ENCODE results near the gene CABLES2. TPM values are rescaled to one million over a fixed set of nuclear protein-coding genes. Genes with fewer than 3 reads are reported as not detected.
A peak's percentile ranks its signal among the peaks of the same experiment; 100 is the strongest.

The CABLES2 gene
- total RNA-seq, 2 experiments from 2014 or later, result 14.8 to 22.5 TPM

- ChIA-PET CTCF (ENCODE audit: unreplicated experiment) (no interaction called here), POLR2A (interaction anchor here (0.6 to 0.7 kb wide), 3 partner anchors 18 to 427 kb away, joined by 3 to 4 read pairs (median 3); no protein-coding TSS in a partner anchor)
- no TSS peak for BruUV-seq (replicated peaks)
- H3K36me3 ChIP-seq (ENCODE audit: insufficient read depth, low read length), result no peaks in the 10 kb centered on the region
- no peaks in the 10 kb centered on the region for H4K20me1 ChIP-seq (ENCODE audit: insufficient read depth, low read length)
- DNase-seq (ENCODE audit: low spot score), result peak; percentile 69
- H3K4me2 ChIP-seq (ENCODE audit: low read length), result peak within 1 kb of the TSS; percentile 86
- peak within 1 kb of the TSS; percentile 56 for H3K27ac ChIP-seq (ENCODE audit: low read depth, low read length, poor library complexity, severe bottlenecking)
- no peaks in the 10 kb centered on the region for H3K9me3 ChIP-seq (ENCODE audit: low read length)
- no peaks in the 10 kb centered on the region for H3K9me2 ChIP-seq (ENCODE audit: insufficient read depth, low read length)
- TF ChIP-seq CTCF (conservative IDR thresholded peaks at IDR 0.05; ENCODE audit: low read length), result no peak
- no peak for TF ChIP-seq EZH2phosphoT487 (IDR thresholded peaks at IDR 0.05; ENCODE audit: borderline replicate concordance, low read depth, low read length)
- H3K4me1 ChIP-seq (ENCODE audit: insufficient read depth, low read length, poor library complexity, severe bottlenecking), result peaks cover 52% of the 10 kb centered on the region
- H3K79me2 ChIP-seq (ENCODE audit: insufficient read depth, low read depth, low read length), result no peaks in the 10 kb centered on the region
- peak within 1 kb of the TSS; percentile 50 for H2AFZ ChIP-seq (ENCODE audit: low read length)
- peak within 1 kb of the TSS; percentile 92 for H3K4me3 ChIP-seq (ENCODE audit: low read depth, low read length, poor library complexity, severe bottlenecking)
- intact Hi-C loops (cut with micrococcal nuclease; ENCODE audit: unreplicated experiment), result loop anchor here (1.0 to 5.0 kb wide), 3 partner anchors 28 to 65 kb away; partner anchors contain the start of gene ADRM1
Observed at GRCh38 chr20:62367136-62367632, 39.9 kb downstream of the CABLES2 start, which contains the start of gene LAMA5. LAMA5 (minus strand) TSS chr20:62367312; CDS start chr20:62367245, 67 bp downstream.

GRCh38 chr20:62366370-62367135 is 40.5 kb downstream of the CABLES2 start:
- H2AFZ ChIP-seq (ENCODE audit: low read length), result peak overlapping the region; percentile 49
- no TSS peak for BruUV-seq (replicated peaks)

More at GRCh38 chr20:62366370-62367135, 40.5 kb downstream of the CABLES2 start:
- Histone ChIP-seq H3K9me3 (ENCODE audit: low read length) (no peaks in the 10 kb centered on the region), H3K36me3 (ENCODE audit: insufficient read depth, low read length) (no peaks in the 10 kb centered on the region), H3K27ac (ENCODE audit: low read depth, low read length, poor library complexity, severe bottlenecking) (peak overlapping the region; percentile 56), H3K4me2 (ENCODE audit: low read length) (peak overlapping the region; percentile 86), H4K20me1 (ENCODE audit: insufficient read depth, low read length) (no peaks in the 10 kb centered on the region), H3K4me3 (ENCODE audit: low read depth, low read length, poor library complexity, severe bottlenecking) (peak overlapping the region; percentile 92), H3K79me2 (ENCODE audit: insufficient read depth, low read depth, low read length) (no peaks in the 10 kb centered on the region), H3K9me2 (ENCODE audit: insufficient read depth, low read length) (no peaks in the 10 kb centered on the region), H3K4me1 (ENCODE audit: insufficient read depth, low read length, poor library complexity, severe bottlenecking) (peaks cover 52% of the 10 kb centered on the region)
- intact Hi-C loops (cut with micrococcal nuclease; ENCODE audit: unreplicated experiment), result loop anchor here (1.0 to 5.0 kb wide), 3 partner anchors 27 to 64 kb away; partner anchors contain the start of gene ADRM1
- DNase-seq (ENCODE audit: low spot score), result peak; percentile 45
- POLR2A ChIA-PET, result interaction anchor here (0.6 to 0.9 kb wide), 4 partner anchors 19 to 426 kb away, joined by 3 to 4 read pairs (median 3); no protein-coding TSS in a partner anchor
- CTCF ChIA-PET (ENCODE audit: unreplicated experiment), result no interaction called here
- TF ChIP-seq CTCF (conservative IDR thresholded peaks at IDR 0.05; ENCODE audit: low read length) (no peak), EZH2phosphoT487 (IDR thresholded peaks at IDR 0.05; ENCODE audit: borderline replicate concordance, low read depth, low read length) (no peak)

All from OCI-LY7 (cell line).